Lung (tissue), 12 donors: ENCODE measurements around the gene PHF19. TPM values are rescaled to one million over a fixed set of nuclear protein-coding genes. Genes with fewer than 3 reads are reported as not detected.
A peak's percentile ranks its signal among the peaks of the same experiment; 100 is the strongest.

Experiments
- ATAC-seq: fragments of 200-7000 bp; cut with Tn5 transposase; one replicate; pipeline ENCODE4 v1.9.1; 2020; ENCODE audit warnings: moderate number of reproducible peaks; ENCODE audit not compliant: insufficient read depth, low FRiP score
- DNase-seq, 3 donors: peaks; one replicate each; pipeline ENCODE4 v3.0.0-alpha.2; 2013 to 2017
- H3K27ac ChIP-seq, 2 donors: one replicate each; pipeline ENCODE4 v1.5.1; 2013; ENCODE audit warnings: mild to moderate bottlenecking in 2 of 2, moderate library complexity in 2 of 2, control low read depth in 1 of 2, inconsistent platforms in 1 of 2, low read depth in 1 of 2, low read length in 1 of 2
- H3K27me3 ChIP-seq, 3 donors: one replicate each; pipeline ENCODE4 v1.5.1; 2013; ENCODE audit warnings: low read length in 2 of 3; ENCODE audit not compliant: control insufficient read depth in 3 of 3, insufficient read depth in 3 of 3
- H3K36me3 ChIP-seq, 4 donors: one replicate each; pipeline ENCODE4 v1.5.1; 2013; ENCODE audit warnings: low read length in 4 of 4, mild to moderate bottlenecking in 1 of 4, moderate library complexity in 1 of 4; ENCODE audit not compliant: control insufficient read depth in 4 of 4, insufficient read depth in 4 of 4
- H3K4me1 ChIP-seq, 5 donors: one replicate each; pipeline ENCODE4 v1.5.1; 2013; ENCODE audit warnings: low read length in 5 of 5, mild to moderate bottlenecking in 2 of 5, moderate library complexity in 1 of 5; ENCODE audit not compliant: control insufficient read depth in 5 of 5, insufficient read depth in 5 of 5
- H3K4me3 ChIP-seq: one replicate; pipeline ENCODE4 v1.5.1; 2013; ENCODE audit warnings: mild to moderate bottlenecking, control low read depth, moderate library complexity
- H3K9ac ChIP-seq, 2 donors: one replicate each; pipeline ENCODE4 v1.5.1; 2013; ENCODE audit warnings: low read length in 2 of 2, control low read depth in 1 of 2; ENCODE audit not compliant: insufficient read depth in 1 of 2
- H3K9me3 ChIP-seq, 4 donors: one replicate each; pipeline ENCODE4 v1.5.1; 2013; ENCODE audit warnings: low read length in 3 of 4, mild to moderate bottlenecking in 1 of 4, moderate library complexity in 1 of 4; ENCODE audit not compliant: control insufficient read depth in 4 of 4, insufficient read depth in 3 of 4
- WGBS, 2 donors: extraction: QIAGEN DNeasy Blood & Tissue Kit; methylation state at CpG; one replicate each; pipeline ENCODE4 v1.1.7; 2013; 5-methylcytosine and 5-hydroxymethylcytosine counted together
- polyA plus RNA-seq, 2 donors: library from polyadenylated mRNA; stranded (reverse); fragments of 200-250 nt; gene quantifications; one replicate each; pipeline ENCODE4 v1.2.1, GENCODE V29; 2013
- total RNA-seq, 2 donors: library from RNA; depleted of rRNA in 1 of 2; stranded (reverse); fragments of >200 nt in 1 of 2; gene quantifications; one replicate each; pipeline ENCODE4 v1.2.1, GENCODE V29; 2014 to 2021
- TF ChIP-seq, protein P1 (sequence below): IDR thresholded peaks from 2 replicates; pipeline ENCODE4 v1.5.1; 2012; ENCODE audit warnings: mild to moderate bottlenecking; ENCODE audit errors: control extremely low read depth, extremely low read depth
- donor health status: control.
- donor health status: control.
- donor health status: Bipolar disorder and iron deficiency.
- donor health status: healthy.
- donor health status: DM: yes; HTN: yes; CAD: no.

The PHF19 gene
- total and polyA plus RNA-seq, 4 donors = 20.3 to 25.1 (median 21.7) TPM

DNA sequence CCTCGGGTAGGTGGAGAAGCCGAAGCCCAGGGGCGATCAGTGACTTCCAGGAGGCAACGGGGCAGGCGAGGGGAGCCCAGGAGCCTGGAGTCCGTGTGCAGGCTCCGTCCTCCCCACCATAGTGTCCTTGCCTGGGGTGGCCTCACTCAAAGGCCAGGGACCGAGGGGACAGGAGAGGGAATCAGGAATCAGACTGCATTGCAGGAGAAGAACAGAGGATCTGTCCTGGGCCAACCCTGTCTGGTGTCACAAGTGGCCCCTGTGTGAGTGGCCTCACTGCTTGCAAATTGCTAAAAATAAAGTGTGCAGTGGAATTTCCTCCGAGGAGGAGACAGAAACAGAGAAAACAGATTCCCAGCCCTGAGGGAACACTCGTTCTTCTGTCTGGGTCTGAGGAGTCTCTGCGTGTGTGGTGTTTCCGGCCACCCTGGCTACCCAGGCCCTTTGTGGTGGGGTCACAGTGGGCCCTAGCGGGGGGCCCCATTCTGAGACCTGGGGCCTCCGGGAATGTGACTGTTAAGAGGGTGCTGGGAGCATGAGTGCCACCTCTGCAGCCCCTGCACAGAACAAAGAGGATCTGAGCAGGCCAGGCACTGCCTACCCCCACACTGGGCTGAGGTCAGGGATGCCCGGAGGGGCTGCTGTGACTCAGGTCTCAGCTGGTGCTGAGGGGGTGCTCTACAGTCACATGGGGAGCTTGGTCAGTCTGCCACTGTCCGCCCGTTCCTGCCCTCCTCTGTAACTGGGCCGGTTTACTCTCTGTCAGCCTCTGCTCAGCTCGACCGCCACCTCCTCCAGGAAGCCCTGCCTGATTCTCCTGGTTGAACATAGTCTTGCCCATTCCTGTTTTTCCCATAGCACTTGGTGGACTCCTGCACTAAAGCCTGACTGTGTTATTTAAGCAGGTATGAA lies 42.2 kb upstream of the PHF19 start:
- Histone ChIP-seq H3K27me3 (no peaks in the 10 kb centered on the region), H3K4me1 (peaks cover 0 to 45% (median 17%) of the 10 kb centered on the region in 5 donors), H3K9me3 (peaks cover 0 to 2% (median 1%) of the 10 kb centered on the region in 4 donors), H3K27ac (peak overlapping the region; percentile 60 to 71), H3K36me3 (peaks cover 0 to 2% (median 0%) of the 10 kb centered on the region in 4 donors), H3K4me3 (no peak overlapping the region), H3K9ac (peak overlapping the region in 1 of 2 donors; percentile 26)
- WGBS, 2 donors = 78 to 85% methylated on average over 20 of the region's 20 CpGs
- DNase-seq (peak in 1 of 3 donors; percentile 47), ATAC-seq (no peak)
- TF ChIP-seq, protein P1, sequence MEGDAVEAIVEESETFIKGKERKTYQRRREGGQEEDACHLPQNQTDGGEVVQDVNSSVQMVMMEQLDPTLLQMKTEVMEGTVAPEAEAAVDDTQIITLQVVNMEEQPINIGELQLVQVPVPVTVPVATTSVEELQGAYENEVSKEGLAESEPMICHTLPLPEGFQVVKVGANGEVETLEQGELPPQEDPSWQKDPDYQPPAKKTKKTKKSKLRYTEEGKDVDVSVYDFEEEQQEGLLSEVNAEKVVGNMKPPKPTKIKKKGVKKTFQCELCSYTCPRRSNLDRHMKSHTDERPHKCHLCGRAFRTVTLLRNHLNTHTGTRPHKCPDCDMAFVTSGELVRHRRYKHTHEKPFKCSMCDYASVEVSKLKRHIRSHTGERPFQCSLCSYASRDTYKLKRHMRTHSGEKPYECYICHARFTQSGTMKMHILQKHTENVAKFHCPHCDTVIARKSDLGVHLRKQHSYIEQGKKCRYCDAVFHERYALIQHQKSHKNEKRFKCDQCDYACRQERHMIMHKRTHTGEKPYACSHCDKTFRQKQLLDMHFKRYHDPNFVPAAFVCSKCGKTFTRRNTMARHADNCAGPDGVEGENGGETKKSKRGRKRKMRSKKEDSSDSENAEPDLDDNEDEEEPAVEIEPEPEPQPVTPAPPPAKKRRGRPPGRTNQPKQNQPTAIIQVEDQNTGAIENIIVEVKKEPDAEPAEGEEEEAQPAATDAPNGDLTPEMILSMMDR = no peak

DNA sequence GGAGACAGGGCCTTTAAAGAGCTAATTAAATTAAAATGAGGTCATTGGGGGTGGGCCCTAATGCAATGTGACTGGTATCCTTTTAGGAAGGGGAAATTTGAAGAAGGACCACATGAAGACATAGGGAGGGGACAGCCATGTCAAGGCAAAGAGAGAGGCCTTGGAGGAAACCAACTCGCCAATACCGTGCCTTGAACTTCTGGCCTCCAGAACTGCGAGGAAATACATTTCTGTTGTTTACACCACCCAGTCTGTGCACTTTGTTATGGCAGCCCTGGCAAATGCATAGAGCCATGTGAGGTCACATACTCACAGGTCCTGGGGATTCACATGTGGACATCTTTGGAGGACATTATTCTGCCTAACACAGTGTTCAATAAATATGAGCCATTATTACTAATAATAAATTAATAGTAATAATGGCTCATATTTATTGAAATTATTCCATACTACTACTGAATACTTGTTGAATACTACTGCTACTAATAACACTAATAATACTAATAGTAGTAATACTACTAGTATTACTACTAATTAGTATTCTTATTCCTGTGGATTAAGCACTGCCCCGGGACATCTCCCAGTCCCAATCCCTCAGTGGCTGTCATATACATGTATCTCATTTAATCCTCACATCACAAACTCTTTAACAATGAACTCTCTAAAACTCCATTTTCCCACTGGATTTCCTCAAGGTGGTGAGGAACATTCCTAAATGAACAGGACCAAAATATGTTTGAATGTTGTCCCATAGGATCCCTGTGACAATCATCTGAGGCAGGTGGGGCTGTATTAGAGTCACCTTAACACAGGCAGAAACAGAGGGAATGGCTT lies 41.2 kb upstream of the PHF19 start:
- H3K9ac ChIP-seq = no peak overlapping the region
- peaks cover 0 to 3% (median under 1%) of the 10 kb centered on the region in 4 donors for H3K36me3 ChIP-seq
- H3K4me1 ChIP-seq = peaks cover 0 to 45% (median 17%) of the 10 kb centered on the region in 5 donors
- ATAC-seq (no peak), DNase-seq (no peak)
- 96 to 97% methylated on average over 4 of the region's 4 CpGs for WGBS, 2 donors
- H3K4me3 ChIP-seq = no peak overlapping the region
- H3K27me3 ChIP-seq = no peaks in the 10 kb centered on the region
- TF ChIP-seq, protein P1 = no peak
- H3K9me3 ChIP-seq = peaks cover 0 to 4% (median 1%) of the 10 kb centered on the region in 4 donors
- H3K27ac ChIP-seq = peak overlapping the region in 1 of 2 donors; percentile 71

DNA sequence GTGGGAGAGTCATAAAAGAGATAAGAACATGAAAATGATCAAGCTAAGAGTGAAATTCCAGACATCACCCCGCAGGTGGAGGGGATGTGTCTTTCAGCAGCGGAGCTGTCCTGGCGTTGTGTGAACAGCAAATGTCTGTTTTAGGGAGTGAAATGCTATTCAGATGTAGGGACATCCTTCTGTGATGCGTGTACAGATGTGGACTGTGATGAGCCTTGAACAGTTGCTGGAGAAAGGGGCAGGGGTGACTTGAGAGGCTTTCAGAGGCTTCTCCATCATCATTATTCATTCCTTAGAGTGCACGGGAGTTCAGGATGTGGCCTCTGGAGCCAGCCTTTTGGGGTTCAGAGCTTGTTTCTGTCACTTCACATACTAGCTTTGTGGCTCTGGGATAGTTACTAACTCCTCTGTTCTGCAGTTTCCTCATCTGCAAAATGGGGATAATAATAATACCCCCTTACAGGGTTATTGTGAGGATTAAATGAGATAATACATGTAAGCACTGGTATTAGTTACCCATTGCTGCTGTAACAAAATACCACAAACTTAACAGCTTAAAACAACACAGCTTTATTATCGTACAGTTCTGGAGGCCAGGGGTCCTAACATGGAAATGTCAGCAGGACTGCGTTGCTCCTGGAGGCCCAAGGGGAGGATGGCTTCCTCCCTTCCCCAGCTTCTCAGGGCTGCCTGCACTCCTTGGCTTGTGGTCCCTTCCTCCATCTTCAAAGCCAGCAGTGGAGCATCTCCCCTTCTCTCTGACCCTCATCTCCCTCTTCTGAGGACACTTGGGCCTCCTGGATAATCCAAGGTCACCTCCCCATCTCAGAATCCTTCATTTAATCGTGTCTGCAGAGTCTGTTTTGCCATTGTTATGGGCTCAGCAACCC lies 40.2 kb upstream of the PHF19 start:
- ATAC-seq = no peak
- H3K9ac ChIP-seq = no peak overlapping the region
- H3K27me3 ChIP-seq = no peaks in the 10 kb centered on the region
- H3K4me1 ChIP-seq = peaks cover 0 to 41% (median 15%) of the 10 kb centered on the region in 5 donors
- peaks cover 0 to 4% (median 1%) of the 10 kb centered on the region in 4 donors for H3K9me3 ChIP-seq
- H3K36me3 ChIP-seq = peaks cover 0 to 5% (median 2%) of the 10 kb centered on the region in 4 donors
- peak overlapping the region in 1 of 2 donors; percentile 55 for H3K27ac ChIP-seq
- no peak for DNase-seq
- no peak overlapping the region for H3K4me3 ChIP-seq
- TF ChIP-seq, protein P1 = no peak
- WGBS, 2 donors = 90 to 96% methylated on average over 8 of the region's 8 CpGs
